Neutrophil (primary cell): ENCODE data around the gene PLD5.
"Not testable (repeated sequence)": the region's sequence is repeated elsewhere in the genome, so short reads cannot be mapped to it uniquely, and the experiment has no call there.

Source experiments
- H3K27ac ChIP-seq: fragments of 200-600 bp; sonication (generic); 2 replicates; pipeline ENCODE4 v1.5.1; 2016; ENCODE audit warnings: mild to moderate bottlenecking, moderate library complexity
- H3K27me3 ChIP-seq: fragments of 200-600 bp; sonication (generic); 2 replicates; pipeline ENCODE4 v1.6.0; 2016; ENCODE audit warnings: mild to moderate bottlenecking
- H3K36me3 ChIP-seq: fragments of 200-600 bp; sonication (generic); 2 replicates; pipeline ENCODE4 v1.5.1; 2017
- H3K4me1 ChIP-seq, 2 experiments: fragments of 200-600 bp in 1 of 2; sonication (generic) in 1 of 2; 1 replicate in 1 of 2; 2 replicates in 1 of 2; pipeline versions ENCODE4 v1.5.1 to v1.6.1; 2013 to 2016; ENCODE audit warnings: low read depth in 1 of 2, low read length in 1 of 2, mild to moderate bottlenecking in 1 of 2, moderate library complexity in 1 of 2; ENCODE audit not compliant: control insufficient read depth in 1 of 2, insufficient read depth in 1 of 2
- H3K4me3 ChIP-seq, 2 experiments: fragments of 200-600 bp in 1 of 2; sonication (generic) in 1 of 2; 1 replicate in 1 of 2; 2 replicates in 1 of 2; pipeline ENCODE4 v1.5.1; 2013 to 2016; ENCODE audit warnings: low read depth in 1 of 2, low read length in 1 of 2, mild to moderate bottlenecking in 1 of 2, moderate library complexity in 1 of 2
- H3K9me3 ChIP-seq: fragments of 200-600 bp; sonication (generic); 2 replicates; pipeline ENCODE4 v1.5.1; 2016
- CTCF ChIP-seq: fragments of 200-600 bp; sonication (generic); IDR thresholded peaks from 2 replicates; pipeline ENCODE4 v1.5.1; 2016; ENCODE audit warnings: antibody characterized with exemption

The PLD5 gene

GRCh38 chr1:242239398-242239797 lies 285.1 kb downstream of the PLD5 start:
- no peak for TF ChIP-seq CTCF
- H3K27me3 ChIP-seq = no peaks in the 10 kb centered on the region
- no peak overlapping the region for H3K4me3 ChIP-seq
- no peaks in the 10 kb centered on the region for H3K9me3 ChIP-seq
- no peak overlapping the region for H3K27ac ChIP-seq
- H3K4me1 ChIP-seq = no peaks in the 10 kb centered on the region
- H3K36me3 ChIP-seq = no peaks in the 10 kb centered on the region

- no peak for TF ChIP-seq CTCF
Observed at GRCh38 chr1:242237051-242237450, 287.4 kb downstream of the PLD5 start.

GRCh38 chr1:242228991-242229390 lies 295.5 kb downstream of the PLD5 start:
- Histone ChIP-seq H3K4me1 (no peaks in the 10 kb centered on the region), H3K9me3 (no peaks in the 10 kb centered on the region), H3K27ac (no peak overlapping the region), H3K4me3 (no peak overlapping the region), H3K36me3 (no peaks in the 10 kb centered on the region), H3K27me3 (no peaks in the 10 kb centered on the region)
- no peak for TF ChIP-seq CTCF

More at GRCh38 chr1:242237051-242237450, 287.4 kb downstream of the PLD5 start:
- H3K27me3 ChIP-seq = no peaks in the 10 kb centered on the region
- no peaks in the 10 kb centered on the region for H3K4me1 ChIP-seq
- H3K27ac ChIP-seq = no peak overlapping the region
- H3K36me3 ChIP-seq = no peaks in the 10 kb centered on the region
- H3K9me3 ChIP-seq = no peaks in the 10 kb centered on the region
- no peak overlapping the region for H3K4me3 ChIP-seq

- Histone ChIP-seq H3K36me3 (no peaks in the 10 kb centered on the region), H3K4me1 (no peaks in the 10 kb centered on the region), H3K9me3 (no peaks in the 10 kb centered on the region), H3K27me3 (no peaks in the 10 kb centered on the region), H3K4me3 (no peak overlapping the region), H3K27ac (no peak overlapping the region)
- TF ChIP-seq CTCF = no peak
Observed at GRCh38 chr1:242225767-242226573, 298.5 kb downstream of the PLD5 start.

GRCh38 chr1:242224878-242225766 lies 299.4 kb downstream of the PLD5 start:
- H3K27me3 ChIP-seq, H3K36me3 ChIP-seq, H3K4me3 ChIP-seq, H3K9me3 ChIP-seq, H3K27ac ChIP-seq, H3K4me1 ChIP-seq: not testable (repeated sequence)

- no peak for TF ChIP-seq CTCF
- no peaks in the 10 kb centered on the region for H3K4me1 ChIP-seq
- H3K36me3 ChIP-seq = no peaks in the 10 kb centered on the region
- no peaks in the 10 kb centered on the region for H3K27me3 ChIP-seq
- no peak overlapping the region for H3K4me3 ChIP-seq
- no peaks in the 10 kb centered on the region for H3K9me3 ChIP-seq
- H3K27ac ChIP-seq = no peak overlapping the region
Observed at GRCh38 chr1:242224461-242224860, 300.0 kb downstream of the PLD5 start.
